Measurements from ENCODE around the gene LSM3. TPM values are rescaled to one million over a fixed set of nuclear protein-coding genes. Genes with fewer than 3 reads are reported as not detected.

The LSM3 gene
- total and polyA plus RNA-seq, 7 donors = 8.0 to 20.4 (median 16.5) TPM

- TF ChIP-seq POLR2AphosphoS5 (IDR thresholded peaks at IDR 0.05) (no peak), CTCF (IDR thresholded peaks at IDR 0.05) (no peak), EP300 (IDR thresholded peaks at IDR 0.05) (no peak), POLR2A (IDR thresholded peaks at IDR 0.05) (no peak)
- H3K9me3 ChIP-seq = peaks cover 0 to 6% (median 0%) of the 10 kb centered on the region in 4 donors
- H3K27ac ChIP-seq = no peak overlapping the region
- DNase-seq = no peak
- H3K4me1 ChIP-seq = no peaks in the 10 kb centered on the region
- H3K36me3 ChIP-seq = no peaks in the 10 kb centered on the region
- H3K27me3 ChIP-seq = no peaks in the 10 kb centered on the region
- intact Hi-C loops (cut with DNase I) = no loop called here
- 94 to 98% methylated on average over 7 of the region's 7 CpGs for WGBS, 2 donors
- H3K4me3 ChIP-seq = no peak overlapping the region
These were observed 59.7 kb downstream of the LSM3 start for GRCh38 chr3:14238356-14238755.

GRCh38 chr3:14238930-14239329 lies 60.3 kb downstream of the LSM3 start:
- no peaks in the 10 kb centered on the region for H3K36me3 ChIP-seq
- H3K4me3 ChIP-seq = no peak overlapping the region
- TF ChIP-seq EP300 (IDR thresholded peaks at IDR 0.05) (no peak), POLR2AphosphoS5 (IDR thresholded peaks at IDR 0.05) (no peak), CTCF (IDR thresholded peaks at IDR 0.05) (no peak), POLR2A (IDR thresholded peaks at IDR 0.05) (no peak)
- peaks cover 0 to 2% (median 0%) of the 10 kb centered on the region in 4 donors for H3K9me3 ChIP-seq
- H3K4me1 ChIP-seq = no peaks in the 10 kb centered on the region
- no peak overlapping the region for H3K27ac ChIP-seq
- no peak for DNase-seq
- no peaks in the 10 kb centered on the region for H3K27me3 ChIP-seq
- intact Hi-C loops (cut with DNase I) = no loop called here

- intact Hi-C loops (cut with DNase I) = no loop called here
These were observed 61.3 kb downstream of the LSM3 start for GRCh38 chr3:14239940-14240339.

GRCh38 chr3:14240366-14240765 lies 61.7 kb downstream of the LSM3 start:
- Histone ChIP-seq H3K9me3 (no peaks in the 10 kb centered on the region), H3K4me3 (no peak overlapping the region), H3K27ac (no peak overlapping the region), H3K27me3 (no peaks in the 10 kb centered on the region), H3K36me3 (no peaks in the 10 kb centered on the region), H3K4me1 (no peaks in the 10 kb centered on the region)
- 84 to 92% methylated on average over 4 of the region's 4 CpGs for WGBS, 2 donors
- no peak for DNase-seq
- intact Hi-C loops (cut with DNase I) = no loop called here
- no peak for TF ChIP-seq EP300 (IDR thresholded peaks at IDR 0.05)
- no peak for TF ChIP-seq POLR2AphosphoS5 (IDR thresholded peaks at IDR 0.05)
- TF ChIP-seq POLR2A (IDR thresholded peaks at IDR 0.05) = no peak
- TF ChIP-seq CTCF (IDR thresholded peaks at IDR 0.05) = no peak

More at GRCh38 chr3:14239940-14240339, 61.3 kb downstream of the LSM3 start:
- Histone ChIP-seq H3K27me3 (no peaks in the 10 kb centered on the region), H3K36me3 (no peaks in the 10 kb centered on the region), H3K4me3 (no peak overlapping the region), H3K9me3 (no peaks in the 10 kb centered on the region), H3K27ac (no peak overlapping the region), H3K4me1 (no peaks in the 10 kb centered on the region)
- DNase-seq = no peak
- TF ChIP-seq POLR2AphosphoS5 (IDR thresholded peaks at IDR 0.05) (no peak), EP300 (IDR thresholded peaks at IDR 0.05) (no peak), CTCF (IDR thresholded peaks at IDR 0.05) (no peak), POLR2A (IDR thresholded peaks at IDR 0.05) (no peak)

- H3K36me3 ChIP-seq = no peaks in the 10 kb centered on the region
- no peak for DNase-seq
- no peak overlapping the region for H3K27ac ChIP-seq
- no peaks in the 10 kb centered on the region for H3K9me3 ChIP-seq
- H3K27me3 ChIP-seq = no peaks in the 10 kb centered on the region
- H3K4me3 ChIP-seq = no peak overlapping the region
- H3K4me1 ChIP-seq = no peaks in the 10 kb centered on the region
- 94 to 95% methylated on average over 3 of the region's 3 CpGs for WGBS, 2 donors
- TF ChIP-seq POLR2A (IDR thresholded peaks at IDR 0.05) = no peak
- TF ChIP-seq CTCF (IDR thresholded peaks at IDR 0.05) = no peak
- no peak for TF ChIP-seq POLR2AphosphoS5 (IDR thresholded peaks at IDR 0.05)
- TF ChIP-seq EP300 (IDR thresholded peaks at IDR 0.05) = no peak
- intact Hi-C loops (cut with DNase I) = no loop called here
These were observed 63.1 kb downstream of the LSM3 start for GRCh38 chr3:14241716-14242115.

Measured in sigmoid colon (tissue), 7 donors.